AG04450 (cell line): ENCODE data around the gene LSM3. TPM values are rescaled to one million over a fixed set of nuclear protein-coding genes. Genes with fewer than 3 reads are reported as not detected.

Experiments
- CTCF ChIA-PET: fragments of 300-600, 350-600 bp; formaldehyde crosslinking; extraction: SDS; loops from one replicate; lab custom pipeline; 2022; ENCODE audit warnings: antibody characterized with exemption, inconsistent platforms; lab: Charles Lee
- POLR2A ChIA-PET: fragments of 350-600 bp; formaldehyde crosslinking; extraction: SDS; loops from one replicate; lab custom pipeline; 2021; ENCODE audit warnings: antibody characterized with exemption, inconsistent platforms; lab: Yijun Ruan, JAX
- DNase-seq: peaks from one replicate; pipeline ENCODE4 v3.0.0-alpha.2; 2011; ENCODE audit warnings: low read depth, low spot score
- H3K27ac ChIP-seq: one replicate; pipeline ENCODE4 v1.5.1; 2012; ENCODE audit warnings: low read depth, low read length, control low read depth
- H3K27me3 ChIP-seq: one replicate; pipeline ENCODE4 v1.6.0; 2012; ENCODE audit warnings: low read length; ENCODE audit not compliant: control insufficient read depth, insufficient read depth
- H3K4me3 ChIP-seq: 2 replicates; pipeline ENCODE4 v1.5.1; 2011; ENCODE audit warnings: mild to moderate bottlenecking, low read depth, low read length, control low read depth
- H3K9me3 ChIP-seq: 2 replicates; pipeline ENCODE4 v1.5.1; 2012; ENCODE audit warnings: low read length; ENCODE audit not compliant: control insufficient read depth, insufficient read depth
- polyA plus RNA-seq: library from polyadenylated mRNA; depleted of rRNA; stranded (reverse); fragments of >200 nt; gene quantifications from 2 replicates; pipeline ENCODE4 v1.2.3, GENCODE V29; 2011
- TF ChIP-seq, protein P1 (sequence below): IDR thresholded peaks from 2 replicates; pipeline ENCODE4 v1.5.1; 2011; ENCODE audit warnings: low read depth, low read length, control low read depth, inconsistent platforms

The LSM3 gene
- polyA plus RNA-seq, 1 experiment: 11.9 TPM

DNA sequence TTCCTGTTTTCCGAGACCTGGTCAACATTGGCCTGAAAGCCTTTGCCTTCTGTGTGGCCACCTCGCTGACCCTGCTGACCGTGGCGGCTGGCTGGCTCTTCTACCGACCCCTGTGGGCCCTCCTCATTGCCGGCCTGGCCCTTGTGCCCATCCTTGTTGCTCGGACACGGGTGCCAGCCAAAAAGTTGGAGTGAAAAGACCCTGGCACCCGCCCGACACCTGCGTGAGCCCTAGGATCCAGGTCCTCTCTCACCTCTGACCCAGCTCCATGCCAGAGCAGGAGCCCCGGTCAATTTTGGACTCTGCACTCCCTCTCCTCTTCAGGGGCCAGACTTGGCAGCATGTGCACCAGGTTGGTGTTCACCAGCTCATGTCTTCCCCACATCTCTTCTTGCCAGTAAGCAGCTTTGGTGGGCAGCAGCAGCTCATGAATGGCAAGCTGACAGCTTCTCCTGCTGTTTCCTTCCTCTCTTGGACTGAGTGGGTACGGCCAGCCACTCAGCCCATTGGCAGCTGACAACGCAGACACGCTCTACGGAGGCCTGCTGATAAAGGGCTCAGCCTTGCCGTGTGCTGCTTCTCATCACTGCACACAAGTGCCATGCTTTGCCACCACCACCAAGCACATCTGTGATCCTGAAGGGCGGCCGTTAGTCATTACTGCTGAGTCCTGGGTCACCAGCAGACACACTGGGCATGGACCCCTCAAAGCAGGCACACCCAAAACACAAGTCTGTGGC lies 36.8 kb upstream of the LSM3 start:
- TF ChIP-seq, protein P1, sequence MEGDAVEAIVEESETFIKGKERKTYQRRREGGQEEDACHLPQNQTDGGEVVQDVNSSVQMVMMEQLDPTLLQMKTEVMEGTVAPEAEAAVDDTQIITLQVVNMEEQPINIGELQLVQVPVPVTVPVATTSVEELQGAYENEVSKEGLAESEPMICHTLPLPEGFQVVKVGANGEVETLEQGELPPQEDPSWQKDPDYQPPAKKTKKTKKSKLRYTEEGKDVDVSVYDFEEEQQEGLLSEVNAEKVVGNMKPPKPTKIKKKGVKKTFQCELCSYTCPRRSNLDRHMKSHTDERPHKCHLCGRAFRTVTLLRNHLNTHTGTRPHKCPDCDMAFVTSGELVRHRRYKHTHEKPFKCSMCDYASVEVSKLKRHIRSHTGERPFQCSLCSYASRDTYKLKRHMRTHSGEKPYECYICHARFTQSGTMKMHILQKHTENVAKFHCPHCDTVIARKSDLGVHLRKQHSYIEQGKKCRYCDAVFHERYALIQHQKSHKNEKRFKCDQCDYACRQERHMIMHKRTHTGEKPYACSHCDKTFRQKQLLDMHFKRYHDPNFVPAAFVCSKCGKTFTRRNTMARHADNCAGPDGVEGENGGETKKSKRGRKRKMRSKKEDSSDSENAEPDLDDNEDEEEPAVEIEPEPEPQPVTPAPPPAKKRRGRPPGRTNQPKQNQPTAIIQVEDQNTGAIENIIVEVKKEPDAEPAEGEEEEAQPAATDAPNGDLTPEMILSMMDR: no peak
- CTCF ChIA-PET: interaction anchor here (1.0 kb wide), 1 partner anchor 17 kb away, joined by 3 read pairs; the partner anchor contains the start of genes CHCHD4 and TMEM43
- peak overlapping the region; percentile 39 for H3K27ac ChIP-seq
- H3K27me3 ChIP-seq: no peaks in the 10 kb centered on the region
- POLR2A ChIA-PET: interaction anchor here (1.2 to 5.7 kb wide), 2 partner anchors 17 to 37 kb away, joined by 3 to 50 read pairs; partner anchors contain the start of genes CHCHD4, LSM3 and TMEM43
- no peak for DNase-seq
- no peaks in the 10 kb centered on the region for H3K9me3 ChIP-seq
- no peak overlapping the region for H3K4me3 ChIP-seq

DNA sequence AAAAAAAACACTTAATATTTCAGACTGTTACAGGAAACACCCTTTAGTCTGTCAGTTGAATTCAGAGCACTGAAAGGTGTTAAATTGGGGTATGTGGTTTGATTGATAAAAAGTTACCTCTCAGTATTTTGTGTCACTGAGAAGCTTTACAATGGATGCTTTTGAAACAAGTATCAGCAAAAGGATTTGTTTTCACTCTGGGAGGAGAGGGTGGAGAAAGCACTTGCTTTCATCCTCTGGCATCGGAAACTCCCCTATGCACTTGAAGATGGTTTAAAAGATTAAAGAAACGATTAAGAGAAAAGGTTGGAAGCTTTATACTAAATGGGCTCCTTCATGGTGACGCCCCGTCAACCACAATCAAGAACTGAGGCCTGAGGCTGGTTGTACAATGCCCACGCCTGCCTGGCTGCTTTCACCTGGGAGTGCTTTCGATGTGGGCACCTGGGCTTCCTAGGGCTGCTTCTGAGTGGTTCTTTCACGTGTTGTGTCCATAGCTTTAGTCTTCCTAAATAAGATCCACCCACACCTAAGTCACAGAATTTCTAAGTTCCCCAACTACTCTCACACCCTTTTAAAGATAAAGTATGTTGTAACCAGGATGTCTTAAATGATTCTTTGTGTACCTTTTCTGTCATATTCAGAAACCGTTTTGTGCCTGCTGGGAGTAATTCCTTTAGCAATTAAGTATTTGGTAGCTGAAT lies 35.9 kb upstream of the LSM3 start:
- no peak overlapping the region for H3K4me3 ChIP-seq
- H3K27me3 ChIP-seq: no peaks in the 10 kb centered on the region
- peak overlapping the region; percentile 78 for H3K27ac ChIP-seq
- TF ChIP-seq, protein P1: no peak
- H3K9me3 ChIP-seq: no peaks in the 10 kb centered on the region
- CTCF ChIA-PET: interaction anchor here (0.5 to 1.6 kb wide), 4 partner anchors 18 to 412 kb away, joined by 3 to 5 read pairs (median 4); partner anchors contain the start of genes CHCHD4 and TMEM43
- no peak for DNase-seq
- POLR2A ChIA-PET: interaction anchor here (0.7 to 5.7 kb wide), 2 partner anchors 18 to 1860 kb away, joined by 4 to 50 read pairs; partner anchors contain the start of genes CHCHD4 and TMEM43

DNA sequence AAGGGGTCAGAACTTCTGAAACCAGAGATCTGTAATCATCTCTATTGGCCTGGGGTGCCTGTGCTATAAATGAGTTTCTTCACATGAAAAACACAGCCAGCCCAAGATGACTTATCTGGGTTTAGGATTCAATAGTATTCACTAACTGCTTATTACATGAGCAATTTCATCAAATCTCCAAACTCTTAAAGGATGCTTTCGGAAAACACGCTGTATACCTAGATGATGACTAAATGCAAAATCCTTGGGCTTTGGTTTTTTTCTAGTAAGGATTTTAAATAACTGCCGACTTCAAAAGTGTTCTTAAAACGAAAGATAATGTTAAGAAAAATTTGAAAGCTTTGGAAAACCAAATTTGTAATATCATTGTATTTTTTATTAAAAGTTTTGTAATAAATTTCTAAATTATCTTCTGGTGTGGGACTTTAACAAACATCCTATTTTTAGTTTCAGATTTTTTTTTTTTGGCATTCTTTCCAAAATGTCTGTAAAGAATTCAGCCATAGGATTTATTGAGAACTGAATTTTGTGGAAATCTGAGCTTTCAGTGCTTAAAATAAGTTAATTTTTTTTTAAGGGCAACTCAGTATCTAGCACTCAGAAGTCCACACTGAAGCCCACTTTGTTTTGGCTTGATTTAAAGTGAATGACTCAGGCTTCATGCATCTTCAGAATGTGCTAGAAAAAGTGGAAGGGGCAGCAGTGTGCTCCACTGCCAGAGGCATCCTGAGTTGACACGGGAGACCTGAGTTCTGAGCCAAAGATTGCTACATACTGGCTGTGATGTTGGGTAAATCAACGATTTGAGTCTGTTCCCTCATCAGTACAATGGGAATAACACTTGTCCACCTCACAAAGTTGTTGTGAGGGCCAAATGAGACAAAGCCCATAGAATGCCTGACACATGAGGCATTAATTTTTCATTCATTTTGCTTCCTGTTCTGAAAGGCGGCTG lies 35.1 kb upstream of the LSM3 start:
- TF ChIP-seq, protein P1: no peak
- Histone ChIP-seq H3K9me3 (no peaks in the 10 kb centered on the region), H3K27me3 (no peaks in the 10 kb centered on the region), H3K4me3 (no peak overlapping the region; the same call in 1 of the 2 replicates), H3K27ac (peak overlapping the region; percentile 99)
- ChIA-PET CTCF (interaction anchor here (0.5 to 2.1 kb wide), 5 partner anchors 18 to 411 kb away, joined by 3 to 8 read pairs (median 5); partner anchors contain the start of genes CHCHD4 and TMEM43), POLR2A (interaction anchor here (0.7 to 5.7 kb wide), 5 partner anchors 18 to 1861 kb away, joined by 3 to 50 read pairs (median 4); partner anchors contain the start of genes CHCHD4, LSM3, TMEM43 and XPC)
- peak; percentile 83 for DNase-seq

DNA sequence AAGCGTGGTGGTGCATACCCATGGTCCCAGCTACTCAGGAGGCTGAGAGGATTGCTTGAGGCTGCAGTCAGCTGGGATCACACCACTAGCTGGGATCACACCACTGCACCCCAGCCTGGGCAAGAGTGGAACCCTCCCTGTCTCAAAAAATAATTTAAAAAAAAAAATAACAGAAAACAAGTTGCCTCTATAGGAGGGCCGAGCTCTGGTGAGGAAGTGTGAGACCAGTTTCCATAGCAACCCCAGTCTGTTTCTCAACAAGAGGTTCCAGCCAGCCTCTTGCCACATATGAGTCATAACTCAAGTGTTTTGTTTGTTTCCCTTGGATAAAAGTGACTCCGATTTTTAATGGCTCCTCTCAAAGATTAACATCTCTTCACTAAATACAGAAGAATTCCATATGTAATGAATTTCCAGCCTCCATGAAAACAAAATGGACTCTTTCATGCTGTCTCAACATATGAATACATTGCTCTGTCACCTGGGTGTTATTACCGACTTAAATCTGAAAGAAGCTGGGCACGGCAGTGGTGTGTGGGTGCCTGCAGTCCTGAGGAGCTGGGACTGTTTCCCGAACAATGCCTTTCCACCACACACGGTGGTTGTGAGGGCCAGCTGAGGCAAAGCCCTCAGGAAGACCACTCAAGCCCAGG lies 34.1 kb upstream of the LSM3 start:
- H3K4me3 ChIP-seq: peak overlapping the region; percentile 42
- ChIA-PET POLR2A (interaction anchor here (0.7 to 5.7 kb wide), 7 partner anchors 14 to 507 kb away, joined by 3 to 50 read pairs (median 5); partner anchors contain the start of genes CCDC174, CHCHD4, LSM3 and TMEM43), CTCF (interaction anchor here (1.3 to 2.1 kb wide), 5 partner anchors 8 to 248 kb away, joined by 3 to 8 read pairs (median 6); partner anchors contain the start of genes CHCHD4 and TMEM43)
- no peaks in the 10 kb centered on the region for H3K9me3 ChIP-seq
- TF ChIP-seq, protein P1: no peak
- peak; percentile 97 for DNase-seq
- H3K27me3 ChIP-seq: no peaks in the 10 kb centered on the region
- H3K27ac ChIP-seq: peak overlapping the region; percentile 99
